Heart left ventricle (tissue), 16 donors: ENCODE data around the gene RNF225. TPM values are rescaled to one million over a fixed set of nuclear protein-coding genes. Genes with fewer than 3 reads are reported as not detected.
A peak's percentile ranks its signal among the peaks of the same experiment; 100 is the strongest.

Source experiments
- ATAC-seq, 4 donors: fragments of 200-7000 bp; cut with Tn5 transposase; one replicate each; pipeline ENCODE4 v1.9.1; 2020 to 2022; ENCODE audit warnings: moderate library complexity in 4 of 4, mild to moderate bottlenecking in 3 of 4, moderate number of reproducible peaks in 1 of 4
- DNase-seq, 5 donors: peaks; one replicate each; pipeline ENCODE4 v3.0.0-alpha.2; 2020
- H3K27ac ChIP-seq, 12 donors: fragments of 200-600 bp; sonication (generic) in 4 of 12; one replicate each; pipeline versions ENCODE4 v1.5.0 to v1.8.0; 2016 to 2022; ENCODE audit warnings: mild to moderate bottlenecking in 2 of 12
- H3K27me3 ChIP-seq, 9 donors: fragments of 200-600 bp; sonication (generic) in 2 of 9; one replicate each; pipeline versions ENCODE4 v1.5.1 to v1.8.0; 2016 to 2022; ENCODE audit warnings: mild to moderate bottlenecking in 3 of 9
- H3K36me3 ChIP-seq, 9 donors: fragments of 200-600 bp; sonication (generic) in 2 of 9; one replicate each; pipeline versions ENCODE4 v1.5.0 to v1.8.0; 2018 to 2022; ENCODE audit warnings: mild to moderate bottlenecking in 2 of 9
- H3K4me1 ChIP-seq, 12 donors: fragments of 200-600 bp; sonication (generic) in 4 of 12; one replicate each; pipeline versions ENCODE4 v1.5.0 to v1.8.0; 2016 to 2022; ENCODE audit warnings: mild to moderate bottlenecking in 3 of 12
- H3K4me3 ChIP-seq, 12 donors: fragments of 200-600 bp; sonication (generic) in 4 of 12; one replicate each; pipeline versions ENCODE4 v1.5.0 to v1.8.0; 2017 to 2022; ENCODE audit warnings: mild to moderate bottlenecking in 9 of 12, moderate library complexity in 4 of 12
- H3K9me3 ChIP-seq, 12 donors: fragments of 200-600 bp; sonication (generic) in 4 of 12; one replicate each; pipeline versions ENCODE4 v1.5.0 to v1.8.0; 2016 to 2022; ENCODE audit warnings: mild to moderate bottlenecking in 1 of 12
- CTCF ChIP-seq, 12 donors: fragments of 200-600 bp; sonication (generic) in 4 of 12; IDR thresholded peaks; one replicate each; pipeline versions ENCODE4 v1.5.0 to v1.8.0; 2018 to 2022; ENCODE audit warnings: antibody characterized with exemption in 12 of 12, mild to moderate bottlenecking in 5 of 12
- POLR2A ChIP-seq, 2 donors: fragments of 450-650 bp; IDR thresholded peaks; one replicate each; pipeline ENCODE4 v1.6.1; 2017; ENCODE audit warnings: antibody characterized with exemption in 2 of 2, mild to moderate bottlenecking in 2 of 2, moderate library complexity in 2 of 2
- whole genome bisulfite sequencing, 4 donors: extraction: QIAGEN DNeasy Blood & Tissue Kit in 2 of 4; methylation state at CpG; one replicate each; pipeline versions ENCODE4 v1.1.5 to v1.1.7; 2013 to 2018; 5-methylcytosine and 5-hydroxymethylcytosine counted together
- intact Hi-C, 10 donors: fragments of 100-400 bp; cut with DNase I; formaldehyde crosslinking; loops; one replicate each; pipeline versions ENCODE4 v1.11.1 to v1.14.2; 2022
- polyA plus RNA-seq, 2 donors: library from polyadenylated mRNA; stranded (reverse); fragments of 200-250 nt; gene quantifications; one replicate each; pipeline ENCODE4 v1.2.3, GENCODE V29; 2013
- total RNA-seq, 9 donors: library from RNA; depleted of rRNA in 2 of 9; stranded (reverse); fragments of >200 nt in 2 of 9; fragmentation: NEBNext Ultra II Directional in 3 of 9; extraction: Animal tissue kit (Norgen Biotek cat#: 25700) in 3 of 9; gene quantifications; one replicate each; pipeline versions ENCODE4 v1.1.0 to v1.2.4, GENCODE V29; 2016 to 2023
- donor health status: ischemic (EF 13 %, LVEDD 7.1; RV severe dilation, severe dysfunction).
- donor health status: healthy with polysubstance abuse.
- donor health status: DM: no; HTN: yes; CAD: no.
- donor health status: DM: no; HTN: no; CAD: no.
- donor health status: ischemic (EF 25% LVEDD 6.9; RV normal size, moderate dysfunction).
- donor health status: ischemic (EF 25% LVEDD 5.7; RV mildly dilated, moderate dysfunction).
- donor health status: healthy.
- donor health status: DM: yes; HTN: yes; CAD: no.
- donor health status: ischemic (EF 35%, LVEDD 5.7; RV mildly dilated, moderate dysfunction).
- donor health status: nonischemic (EF 11% LVEDD 7.7; RV severe dilation, severe dysfunction).
- donor health status: DM: yes; HTN: yes; CAD: no.
- donor health status: PGD.
- donor health status: ischemic (EF 29% LVEDD 5.4; RV normal size, mild dysfunction).
- donor health status: nonischemic (EF 23%, LVEDD 6.1; RV moderate dilation, normal function).

RNF225 gene
- total and polyA plus RNA-seq, 11 donors: not detected

- Histone ChIP-seq H3K36me3 (no peaks in the 10 kb centered on the region), H3K27ac (no peak overlapping the region), H3K27me3 (peaks cover 0 to 32% (median 0%) of the 10 kb centered on the region in 9 donors), H3K9me3 (no peaks in the 10 kb centered on the region), H3K4me1 (peaks cover 0 to 9% (median 2%) of the 10 kb centered on the region in 12 donors), H3K4me3 (no peak overlapping the region)
- WGBS, 4 donors: 88 to 90% (median 89%) methylated on average over 24 to 32 of the region's 32 CpGs
- TF ChIP-seq POLR2A (IDR thresholded peaks at IDR 0.05): no peak
- TF ChIP-seq CTCF (IDR thresholded peaks at IDR 0.05): no peak
- intact Hi-C loops: no loop called here
- no peak for ATAC-seq
- no peak for DNase-seq
These were observed 28.6 kb upstream of the RNF225 start for GRCh38 chr19:58366585-58367430.

- DNase-seq: no peak
- WGBS, 4 donors: 29 to 80% (median 53%) methylated on average over 37 to 106 of the region's 106 CpGs
These were observed 27.6 kb upstream of the RNF225 start for GRCh38 chr19:58367698-58368454.

GRCh38 chr19:58368561-58369360 is 26.7 kb upstream of the RNF225 start:
- intact Hi-C loops: no loop called here
- WGBS, 4 donors: 69 to 91% (median 82%) methylated on average over 13 to 68 of the region's 68 CpGs
- ATAC-seq (no peak), DNase-seq (peak in 1 of 5 donors; percentile 10)
- Histone ChIP-seq H3K4me3 (no peak overlapping the region), H3K4me1 (peaks cover 0 to 12% (median 4%) of the 10 kb centered on the region in 12 donors), H3K27me3 (peaks cover 0 to 32% (median 0%) of the 10 kb centered on the region in 9 donors), H3K27ac (no peak overlapping the region), H3K36me3 (no peaks in the 10 kb centered on the region), H3K9me3 (no peaks in the 10 kb centered on the region)
- TF ChIP-seq CTCF (IDR thresholded peaks at IDR 0.05) (no peak), POLR2A (IDR thresholded peaks at IDR 0.05) (no peak)

More at GRCh38 chr19:58367698-58368454, 27.6 kb upstream of the RNF225 start:
- H3K9me3 ChIP-seq: no peaks in the 10 kb centered on the region
- H3K4me3 ChIP-seq: no peak overlapping the region
- H3K27me3 ChIP-seq: peaks cover 0 to 32% (median 0%) of the 10 kb centered on the region in 9 donors
- no peak overlapping the region for H3K27ac ChIP-seq
- intact Hi-C loops: no loop called here
- no peak for TF ChIP-seq CTCF (IDR thresholded peaks at IDR 0.05)
- TF ChIP-seq POLR2A (IDR thresholded peaks at IDR 0.05): no peak
- ATAC-seq: no peak
- H3K4me1 ChIP-seq: peaks cover 0 to 8% (median 4%) of the 10 kb centered on the region in 12 donors
- no peaks in the 10 kb centered on the region for H3K36me3 ChIP-seq
